Fibroblast of skin of right biceps (primary cell): Measurements from ENCODE around the gene SLC35F3.
A peak's percentile ranks its signal among the peaks of the same experiment; 100 is the strongest.

Experiments
- DNase-seq: peaks from one replicate; pipeline ENCODE4 v3.0.0-alpha.2; 2013

SLC35F3 gene

GRCh38 chr1:233912909-233913308 is 8.4 kb downstream of the SLC35F3 start:
- DNase-seq = peak; percentile 16

GRCh38 chr1:233916706-233917105 is 12.2 kb downstream of the SLC35F3 start:
- DNase-seq = peak; percentile 38

GRCh38 chr1:233919786-233920185 is 15.3 kb downstream of the SLC35F3 start:
- no peak for DNase-seq

GRCh38 chr1:233928123-233928522 is 23.6 kb downstream of the SLC35F3 start:
- no peak for DNase-seq

GRCh38 chr1:233933339-233933738 is 28.9 kb downstream of the SLC35F3 start:
- no peak for DNase-seq

- no peak for DNase-seq
These were observed 30.9 kb downstream of the SLC35F3 start for GRCh38 chr1:233935297-233935868.

GRCh38 chr1:233936422-233936821 is 31.9 kb downstream of the SLC35F3 start:
- no peak for DNase-seq

GRCh38 chr1:233936842-233937241 is 32.4 kb downstream of the SLC35F3 start:
- DNase-seq = no peak

- no peak for DNase-seq
These were observed 34.0 kb downstream of the SLC35F3 start for GRCh38 chr1:233938476-233938875.

- DNase-seq = no peak
These were observed 35.0 kb downstream of the SLC35F3 start for GRCh38 chr1:233939451-233939850.

GRCh38 chr1:233940908-233941307 is 36.4 kb downstream of the SLC35F3 start:
- DNase-seq = no peak

- DNase-seq = no peak
These were observed 40.1 kb downstream of the SLC35F3 start for GRCh38 chr1:233944601-233945000.

GRCh38 chr1:233945573-233945972 is 41.1 kb downstream of the SLC35F3 start:
- no peak for DNase-seq

- no peak for DNase-seq
These were observed 41.5 kb downstream of the SLC35F3 start for GRCh38 chr1:233945979-233946378.

GRCh38 chr1:233946724-233947123 is 42.2 kb downstream of the SLC35F3 start:
- DNase-seq = no peak

GRCh38 chr1:233951804-233952203 is 47.3 kb downstream of the SLC35F3 start:
- no peak for DNase-seq

- DNase-seq = no peak
These were observed 53.2 kb downstream of the SLC35F3 start for GRCh38 chr1:233957691-233958090.

GRCh38 chr1:233959102-233959501 is 54.6 kb downstream of the SLC35F3 start:
- no peak for DNase-seq

GRCh38 chr1:233959971-233960370 is 55.5 kb downstream of the SLC35F3 start:
- DNase-seq = no peak

GRCh38 chr1:233960386-233960785 is 55.9 kb downstream of the SLC35F3 start:
- no peak for DNase-seq

GRCh38 chr1:233962878-233963277 is 58.4 kb downstream of the SLC35F3 start:
- DNase-seq = no peak

- DNase-seq = no peak
These were observed 61.4 kb downstream of the SLC35F3 start for GRCh38 chr1:233965856-233966255.

- no peak for DNase-seq
These were observed 67.3 kb downstream of the SLC35F3 start for GRCh38 chr1:233971753-233972152.

GRCh38 chr1:233972563-233972950 is 68.1 kb downstream of the SLC35F3 start:
- DNase-seq = no peak

GRCh38 chr1:233972951-233973635 is 68.6 kb downstream of the SLC35F3 start:
- peak; percentile 1 for DNase-seq
